PC-9 (cell line): Measurements from ENCODE around the gene PSD4. TPM values are rescaled to one million over a fixed set of nuclear protein-coding genes. Genes with fewer than 3 reads are reported as not detected.

Experiments used
- BruUV-seq: library from RNA; stranded (reverse); fragments of 400-500 nt; replicated peaks from 2 replicates; lab custom pipeline; 2021; lab: Mats Ljungman, UMichigan
- CTCF ChIA-PET: fragments of 300-600 bp; sonication (Branson Sonifier 250); formaldehyde crosslinking; loops from one replicate; lab custom pipeline; 2022; ENCODE audit warnings: antibody characterized with exemption; lab: Charles Lee
- POLR2A ChIA-PET: fragments of 300-600 bp; sonication (Branson Sonifier 250); formaldehyde crosslinking; loops from one replicate; lab custom pipeline; 2022; ENCODE audit warnings: antibody characterized with exemption; ENCODE audit not compliant: unreplicated experiment; lab: Charles Lee
- DNase-seq, 2 experiments: peaks; one replicate each; pipeline versions ENCODE4 v3.0.0 to v3.0.0-alpha.2; 2015 to 2022; ENCODE audit warnings: mixed read lengths in 1 of 2
- H2AFZ ChIP-seq: fragments of 200-600 bp; sonication (generic); 2 replicates; pipeline ENCODE4 v1.8.1; 2017; ENCODE audit warnings: antibody characterized with exemption
- H3F3A ChIP-seq: fragments of 200-600 bp; sonication (generic); 2 replicates; pipeline ENCODE4 v1.8.1; 2017; ENCODE audit warnings: antibody characterized with exemption, mild to moderate bottlenecking, low read depth; ENCODE audit not compliant: insufficient read depth
- H3K27ac ChIP-seq: fragments of 200-600 bp; sonication (generic); 2 replicates; pipeline ENCODE4 v1.6.1; 2016; ENCODE audit warnings: mixed run types
- H3K27me3 ChIP-seq: fragments of 200-600 bp; sonication (generic); 2 replicates; pipeline ENCODE4 v1.6.1; 2016; ENCODE audit warnings: low read depth, mixed run types; ENCODE audit not compliant: insufficient read depth
- H3K36me3 ChIP-seq: fragments of 200-600 bp; sonication (generic); 2 replicates; pipeline ENCODE4 v1.6.1; 2016; ENCODE audit warnings: low read depth, mixed run types
- H3K4me1 ChIP-seq: fragments of 200-600 bp; sonication (generic); replicated peaks from 2 replicates; pipeline ENCODE4 v1.6.1; 2016; ENCODE audit warnings: mixed run types; ENCODE audit not compliant: insufficient read depth
- H3K4me2 ChIP-seq: fragments of 200-600 bp; sonication (generic); 2 replicates; pipeline ENCODE4 v1.6.1; 2017; ENCODE audit warnings: mixed run types
- H3K4me3 ChIP-seq: fragments of 200-600 bp; sonication (generic); 2 replicates; pipeline ENCODE4 v1.6.1; 2016; ENCODE audit warnings: mixed run types
- H3K79me2 ChIP-seq: fragments of 200-600 bp; sonication (generic); 2 replicates; pipeline ENCODE4 v1.6.1; 2017; ENCODE audit warnings: low read depth, mixed run types
- H3K9me2 ChIP-seq: fragments of 200-600 bp; sonication (generic); 2 replicates; pipeline ENCODE4 v1.8.1; 2017; ENCODE audit warnings: mild to moderate bottlenecking; ENCODE audit not compliant: insufficient read depth
- H3K9me3 ChIP-seq: fragments of 200-600 bp; sonication (generic); 2 replicates; pipeline ENCODE4 v1.8.1; 2016; ENCODE audit warnings: low read depth; ENCODE audit not compliant: insufficient read depth
- H4K20me1 ChIP-seq: fragments of 200-600 bp; sonication (generic); 2 replicates; pipeline ENCODE4 v1.8.1; 2017; ENCODE audit not compliant: insufficient read depth
- EZH2 ChIP-seq: fragments of 200-600 bp; sonication (generic); IDR thresholded peaks from 2 replicates; pipeline ENCODE4 v1.8.0; 2017; ENCODE audit warnings: antibody characterized with exemption, low read depth
- intact Hi-C: fragments of 100-400 bp; cut with micrococcal nuclease; formaldehyde crosslinking; loops from one replicate; pipeline ENCODE4 v1.10.0; 2022; ENCODE audit not compliant: unreplicated experiment
- total RNA-seq: library from RNA; stranded (reverse); gene quantifications from 2 replicates; pipeline ENCODE4 v1.2.3, GENCODE V29; 2021
- TF ChIP-seq, protein P1 (sequence below): fragments of 200-600 bp; sonication (generic); conservative IDR thresholded peaks from 2 replicates; pipeline ENCODE4 v1.6.1; 2017; ENCODE audit warnings: mixed run types, antibody characterized with exemption, mild to moderate bottlenecking, moderate library complexity

The PSD4 gene
- total RNA-seq, 1 experiment from 2014 or later = 29.6 TPM

DNA sequence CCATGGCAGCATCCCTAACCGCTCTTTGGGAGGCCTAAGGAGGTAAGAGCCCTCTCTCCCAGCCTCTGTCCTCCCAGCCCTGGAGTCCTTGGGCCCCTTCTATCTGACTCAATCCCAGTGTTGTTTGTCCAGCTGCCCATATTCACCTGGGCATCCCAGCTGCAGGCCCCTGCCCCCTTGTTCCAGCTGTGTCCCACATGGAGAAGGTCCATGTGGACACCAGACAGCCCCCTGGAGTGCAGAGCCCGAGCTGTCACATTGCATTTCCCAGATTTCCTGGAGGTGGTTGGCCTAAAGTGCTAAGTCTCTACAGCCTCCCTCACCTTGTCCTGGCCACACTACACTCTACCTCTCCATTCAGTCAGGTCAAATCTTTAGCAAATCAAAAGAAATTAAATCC, 42.5 kb downstream of the PSD4 start:
- POLR2A ChIA-PET = no interaction called here

GRCh38 chr2:113216891-113217454, 43.2 kb downstream of the PSD4 start:
- POLR2A ChIA-PET = interaction anchor here (0.6 kb wide), 1 partner anchor 32 kb away, joined by 19 read pairs; no protein-coding TSS in a partner anchor
- no peak overlapping the region for H3K4me2 ChIP-seq
- no peak overlapping the region for H3K4me3 ChIP-seq
- 0 out of 2 replicates have a peak, but pooled peaks cover 3% of the 10 kb centered on the region for H3F3A ChIP-seq
- no peak for DNase-seq
- peaks cover 2% of the 10 kb centered on the region for H3K4me1 ChIP-seq
- no peak overlapping the region for H3K27ac ChIP-seq
- H3K79me2 ChIP-seq = no peaks in the 10 kb centered on the region
- TF ChIP-seq, protein P1, sequence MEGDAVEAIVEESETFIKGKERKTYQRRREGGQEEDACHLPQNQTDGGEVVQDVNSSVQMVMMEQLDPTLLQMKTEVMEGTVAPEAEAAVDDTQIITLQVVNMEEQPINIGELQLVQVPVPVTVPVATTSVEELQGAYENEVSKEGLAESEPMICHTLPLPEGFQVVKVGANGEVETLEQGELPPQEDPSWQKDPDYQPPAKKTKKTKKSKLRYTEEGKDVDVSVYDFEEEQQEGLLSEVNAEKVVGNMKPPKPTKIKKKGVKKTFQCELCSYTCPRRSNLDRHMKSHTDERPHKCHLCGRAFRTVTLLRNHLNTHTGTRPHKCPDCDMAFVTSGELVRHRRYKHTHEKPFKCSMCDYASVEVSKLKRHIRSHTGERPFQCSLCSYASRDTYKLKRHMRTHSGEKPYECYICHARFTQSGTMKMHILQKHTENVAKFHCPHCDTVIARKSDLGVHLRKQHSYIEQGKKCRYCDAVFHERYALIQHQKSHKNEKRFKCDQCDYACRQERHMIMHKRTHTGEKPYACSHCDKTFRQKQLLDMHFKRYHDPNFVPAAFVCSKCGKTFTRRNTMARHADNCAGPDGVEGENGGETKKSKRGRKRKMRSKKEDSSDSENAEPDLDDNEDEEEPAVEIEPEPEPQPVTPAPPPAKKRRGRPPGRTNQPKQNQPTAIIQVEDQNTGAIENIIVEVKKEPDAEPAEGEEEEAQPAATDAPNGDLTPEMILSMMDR = no peak
- TF ChIP-seq EZH2 = no peak
- no TSS peak for BruUV-seq
- no peaks in the 10 kb centered on the region for H3K9me2 ChIP-seq
- CTCF ChIA-PET = no interaction called here
- intact Hi-C loops = no loop called here
- no peak overlapping the region for H2AFZ ChIP-seq
- no peaks in the 10 kb centered on the region for H3K27me3 ChIP-seq
- H3K36me3 ChIP-seq = no peaks in the 10 kb centered on the region
- H4K20me1 ChIP-seq = no peaks in the 10 kb centered on the region
- no peaks in the 10 kb centered on the region for H3K9me3 ChIP-seq

More for the DNA sequence above, 42.5 kb downstream of the PSD4 start:
- intact Hi-C loops = no loop called here
- H3K27ac ChIP-seq = no peak overlapping the region
- no TSS peak for BruUV-seq
- DNase-seq = no peak
- H3K4me1 ChIP-seq = peaks cover 8% of the 10 kb centered on the region
- no peaks in the 10 kb centered on the region for H3K36me3 ChIP-seq
- TF ChIP-seq EZH2 = no peak
- TF ChIP-seq, protein P1 = no peak
- no peak overlapping the region for H3K4me2 ChIP-seq
- CTCF ChIA-PET = no interaction called here
- no peaks in the 10 kb centered on the region for H3K27me3 ChIP-seq
- H4K20me1 ChIP-seq = no peaks in the 10 kb centered on the region
- no peaks in the 10 kb centered on the region for H3K9me3 ChIP-seq
- no peaks in the 10 kb centered on the region for H3K9me2 ChIP-seq
- no peak overlapping the region for H3K4me3 ChIP-seq
- H2AFZ ChIP-seq = no peak overlapping the region
- H3F3A ChIP-seq = 0 out of 2 replicates have a peak, but pooled peaks cover 8% of the 10 kb centered on the region
- H3K79me2 ChIP-seq = no peaks in the 10 kb centered on the region

DNA sequence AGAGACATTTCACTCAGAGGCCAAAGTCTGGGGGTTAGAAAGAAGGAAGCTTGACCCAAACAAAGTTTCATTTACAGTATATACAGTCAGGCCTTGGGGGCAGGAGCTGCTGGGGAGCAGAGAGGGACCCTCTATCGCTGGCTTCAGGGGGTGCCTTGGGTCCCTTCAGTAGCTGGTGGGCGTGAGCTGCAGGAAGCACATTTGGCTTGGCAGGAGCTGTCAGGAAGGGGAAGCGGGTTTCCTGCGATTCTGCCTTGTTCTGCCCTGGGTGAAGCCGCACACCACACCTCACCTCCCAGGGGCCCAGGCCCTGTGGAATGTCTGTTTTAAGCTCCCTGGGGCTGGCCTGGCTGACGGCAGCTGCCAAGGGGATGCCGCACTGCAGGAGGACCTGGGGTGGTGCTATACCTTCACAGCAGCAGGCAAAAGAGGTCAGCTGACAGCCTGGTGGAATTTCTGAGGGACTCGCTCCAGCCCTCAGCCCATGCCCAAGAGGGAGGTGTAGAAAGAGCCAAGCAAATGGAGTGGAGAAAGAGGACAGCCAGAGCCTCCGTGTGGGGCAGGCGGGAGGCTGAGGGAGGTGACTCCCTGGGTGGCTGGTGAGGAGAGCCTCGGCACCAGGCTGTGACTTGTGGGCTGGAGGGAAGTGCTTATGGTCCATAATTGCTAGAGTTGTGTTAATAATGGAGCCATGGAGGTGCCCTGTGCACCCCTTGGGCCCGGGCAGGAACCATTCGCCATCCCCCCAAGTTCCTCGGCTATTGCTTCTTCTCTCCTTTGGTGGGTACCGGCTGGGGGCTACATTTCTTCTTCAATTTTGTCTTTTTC, 43.9 kb downstream of the PSD4 start:
- TF ChIP-seq EZH2 = no peak
- TF ChIP-seq, protein P1 = no peak
- Histone ChIP-seq H3K9me3 (no peaks in the 10 kb centered on the region), H3K79me2 (no peaks in the 10 kb centered on the region), H4K20me1 (no peaks in the 10 kb centered on the region), H2AFZ (no peak overlapping the region), H3K4me1 (no peaks in the 10 kb centered on the region), H3K4me2 (no peak overlapping the region), H3K36me3 (no peaks in the 10 kb centered on the region), H3K27ac (no peak overlapping the region), H3K27me3 (no peaks in the 10 kb centered on the region), H3K4me3 (no peak overlapping the region), H3K9me2 (no peaks in the 10 kb centered on the region), H3F3A (0 out of 2 replicates have a peak, but pooled peaks cover 3% of the 10 kb centered on the region)
- BruUV-seq = no TSS peak
- CTCF ChIA-PET = no interaction called here
- DNase-seq = no peak
- POLR2A ChIA-PET = no interaction called here
- intact Hi-C loops = no loop called here
